HG03439 (cell line): ENCODE data around the gene TMPRSS9.
"Not testable (repeated sequence)": the region's sequence is repeated elsewhere in the genome, so short reads cannot be mapped to it uniquely, and the experiment has no call there.

Experiments used
- ATAC-seq: cut with Tn5 transposase; IDR thresholded peaks from one replicate; pipeline ENCODE4 v1.9.1; 2021; ENCODE audit warnings: mild to moderate bottlenecking, moderate library complexity; ENCODE audit not compliant: unreplicated experiment

TMPRSS9 gene

GRCh38 chr19:2341244-2341751, 18.8 kb upstream of the TMPRSS9 start:
- ATAC-seq = no peak

- ATAC-seq = no peak
Measured at GRCh38 chr19:2341982-2342381, 18.1 kb upstream of the TMPRSS9 start.

- ATAC-seq = no peak
Measured at GRCh38 chr19:2342656-2343288, 17.3 kb upstream of the TMPRSS9 start.

- no peak for ATAC-seq
Measured at GRCh38 chr19:2343289-2343982, 16.6 kb upstream of the TMPRSS9 start.

- no peak for ATAC-seq
Measured at GRCh38 chr19:2344381-2344870, 15.6 kb upstream of the TMPRSS9 start.

- ATAC-seq = no peak
Measured at GRCh38 chr19:2345076-2345475, 15.0 kb upstream of the TMPRSS9 start.

- ATAC-seq = no peak
Measured at GRCh38 chr19:2345794-2346663, 14.0 kb upstream of the TMPRSS9 start.

GRCh38 chr19:2349818-2350217, 10.2 kb upstream of the TMPRSS9 start:
- not testable (repeated sequence) for ATAC-seq

- no peak for ATAC-seq
Measured at GRCh38 chr19:2350656-2351055, 9.4 kb upstream of the TMPRSS9 start.

GRCh38 chr19:2351591-2351990, 8.5 kb upstream of the TMPRSS9 start:
- ATAC-seq = no peak

- ATAC-seq = no peak
Measured at GRCh38 chr19:2352121-2352520, 7.9 kb upstream of the TMPRSS9 start.

- no peak for ATAC-seq
Measured at GRCh38 chr19:2353159-2353886, 6.7 kb upstream of the TMPRSS9 start.

- no peak for ATAC-seq
Measured at GRCh38 chr19:2353887-2354592, 6.0 kb upstream of the TMPRSS9 start.

- no peak for ATAC-seq
Measured at GRCh38 chr19:2354670-2355069, 5.4 kb upstream of the TMPRSS9 start.

GRCh38 chr19:2355168-2356035, 4.7 kb upstream of the TMPRSS9 start:
- no peak for ATAC-seq

- no peak for ATAC-seq
Measured at GRCh38 chr19:2356036-2356646, 3.9 kb upstream of the TMPRSS9 start.

- no peak for ATAC-seq
Measured at GRCh38 chr19:2357279-2358206, 2.5 kb upstream of the TMPRSS9 start.
